ENCODE measurements around the gene DHCR7. TPM values are rescaled to one million over a fixed set of nuclear protein-coding genes. Genes with fewer than 3 reads are reported as not detected.

DHCR7 gene
- total RNA-seq, 2 experiments from 2014 or later = 66.4 to 68.9 TPM

GRCh38 chr11:71414645-71415044 lies 33.5 kb downstream of the DHCR7 start:
- H3K27ac Mint-ChIP-seq = no peak overlapping the region
- peaks cover 5% of the 10 kb centered on the region for H3K27me3 Mint-ChIP-seq
- intact Hi-C loops (cut with micrococcal nuclease) = no loop called here
- no peaks in the 10 kb centered on the region for H3K4me1 Mint-ChIP-seq (ENCODE audit: low read depth)
- POLR2A ChIA-PET = no interaction called here
- no peaks in the 10 kb centered on the region for H3K36me3 Mint-ChIP-seq (ENCODE audit: low read depth)
- ATAC-seq = no peak
- DNase-seq = no peak
- CTCF ChIA-PET = no interaction called here
- no peaks in the 10 kb centered on the region for H3K9me3 Mint-ChIP-seq
- no peak overlapping the region for H3K4me3 Mint-ChIP-seq
- no peak for TF ChIP-seq CTCF (IDR thresholded peaks at IDR 0.05)

- Mint-ChIP-seq H3K36me3 (ENCODE audit: low read depth) (no peaks in the 10 kb centered on the region), H3K27me3 (peaks cover 5% of the 10 kb centered on the region), H3K9me3 (no peaks in the 10 kb centered on the region), H3K27ac (no peak overlapping the region), H3K4me3 (no peak overlapping the region), H3K4me1 (ENCODE audit: low read depth) (no peaks in the 10 kb centered on the region)
- intact Hi-C loops (cut with micrococcal nuclease) = no loop called here
- DNase-seq = no peak
- no peak for ATAC-seq
- ChIA-PET CTCF (no interaction called here), POLR2A (no interaction called here)
- TF ChIP-seq CTCF (IDR thresholded peaks at IDR 0.05) = no peak
Measured at GRCh38 chr11:71410363-71410966, 37.7 kb downstream of the DHCR7 start.

GRCh38 chr11:71408826-71409225 lies 39.4 kb downstream of the DHCR7 start:
- intact Hi-C loops (cut with micrococcal nuclease) = no loop called here
- no peak overlapping the region for H3K27ac Mint-ChIP-seq
- H3K36me3 Mint-ChIP-seq (ENCODE audit: low read depth) = no peaks in the 10 kb centered on the region
- TF ChIP-seq CTCF (IDR thresholded peaks at IDR 0.05) = no peak
- H3K4me3 Mint-ChIP-seq = no peak overlapping the region
- no peak for DNase-seq
- ATAC-seq = no peak
- H3K27me3 Mint-ChIP-seq = peaks cover 5% of the 10 kb centered on the region
- no peaks in the 10 kb centered on the region for H3K4me1 Mint-ChIP-seq (ENCODE audit: low read depth)
- CTCF ChIA-PET = no interaction called here
- H3K9me3 Mint-ChIP-seq = peaks cover 3% of the 10 kb centered on the region
- POLR2A ChIA-PET = no interaction called here

DNA sequence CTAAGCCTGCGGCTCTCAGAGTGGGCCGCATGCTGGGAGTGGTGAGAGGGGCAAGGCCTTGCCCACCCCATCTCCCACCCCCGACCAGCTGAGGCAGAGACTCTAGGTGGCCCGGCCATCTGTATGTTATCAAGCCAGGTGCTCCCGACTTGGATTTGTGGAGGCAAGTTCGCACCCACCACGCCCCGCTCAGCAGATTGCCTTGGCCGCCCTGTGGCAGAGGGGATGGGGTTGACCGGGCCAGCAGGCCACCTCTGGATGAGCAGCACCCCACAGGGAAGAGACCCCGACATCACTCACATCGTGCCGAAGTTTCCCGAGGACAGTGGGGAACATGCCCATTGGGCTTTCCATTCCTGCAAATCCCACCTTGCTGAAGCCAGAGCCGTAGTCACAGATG lies 40.8 kb downstream of the DHCR7 start:
- intact Hi-C loops (cut with micrococcal nuclease) = no loop called here
- Mint-ChIP-seq H3K9me3 (peaks cover 3% of the 10 kb centered on the region), H3K4me3 (no peak overlapping the region), H3K4me1 (ENCODE audit: low read depth) (no peaks in the 10 kb centered on the region), H3K27me3 (peaks cover 5% of the 10 kb centered on the region), H3K27ac (no peak overlapping the region), H3K36me3 (ENCODE audit: low read depth) (no peaks in the 10 kb centered on the region)
- ChIA-PET POLR2A (no interaction called here), CTCF (no interaction called here)
- DNase-seq = no peak
- ATAC-seq = no peak
- no peak for TF ChIP-seq CTCF (IDR thresholded peaks at IDR 0.05)

GRCh38 chr11:71406681-71407080 lies 41.5 kb downstream of the DHCR7 start:
- Mint-ChIP-seq H3K36me3 (ENCODE audit: low read depth) (no peaks in the 10 kb centered on the region), H3K4me1 (ENCODE audit: low read depth) (no peaks in the 10 kb centered on the region), H3K27ac (no peak overlapping the region), H3K27me3 (peaks cover 5% of the 10 kb centered on the region), H3K9me3 (peaks cover 3% of the 10 kb centered on the region), H3K4me3 (no peak overlapping the region)
- ATAC-seq (no peak), DNase-seq (no peak)
- POLR2A ChIA-PET = no interaction called here
- CTCF ChIA-PET = no interaction called here
- intact Hi-C loops (cut with micrococcal nuclease) = no loop called here
- no peak for TF ChIP-seq CTCF (IDR thresholded peaks at IDR 0.05)
